Measurements from ENCODE around the gene NEU3.

DNA sequence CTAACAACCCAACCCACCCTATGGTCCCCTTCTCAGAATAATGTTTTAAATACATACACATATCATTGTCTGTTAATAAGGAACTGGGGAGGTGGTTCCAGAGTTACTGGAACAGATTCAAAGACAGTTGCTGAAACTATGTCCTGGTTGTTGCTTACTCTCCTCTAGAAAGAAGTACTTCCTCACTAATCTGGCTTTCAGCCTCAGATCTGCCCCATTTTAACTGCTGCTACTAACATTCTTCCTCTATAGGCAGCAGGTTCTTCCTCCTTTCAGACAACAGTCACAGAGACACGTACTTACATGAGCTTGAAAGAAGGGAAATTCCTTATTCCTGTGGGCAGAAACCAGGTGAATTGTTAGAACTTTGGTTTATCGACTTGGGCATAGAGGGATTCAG lies 8.1 kb upstream of the NEU3 start:
- TF ChIP-seq EZH2phosphoT487 (IDR thresholded peaks at IDR 0.05; ENCODE audit: borderline replicate concordance, low read depth, low read length): no peak
- TF ChIP-seq, protein P1, sequence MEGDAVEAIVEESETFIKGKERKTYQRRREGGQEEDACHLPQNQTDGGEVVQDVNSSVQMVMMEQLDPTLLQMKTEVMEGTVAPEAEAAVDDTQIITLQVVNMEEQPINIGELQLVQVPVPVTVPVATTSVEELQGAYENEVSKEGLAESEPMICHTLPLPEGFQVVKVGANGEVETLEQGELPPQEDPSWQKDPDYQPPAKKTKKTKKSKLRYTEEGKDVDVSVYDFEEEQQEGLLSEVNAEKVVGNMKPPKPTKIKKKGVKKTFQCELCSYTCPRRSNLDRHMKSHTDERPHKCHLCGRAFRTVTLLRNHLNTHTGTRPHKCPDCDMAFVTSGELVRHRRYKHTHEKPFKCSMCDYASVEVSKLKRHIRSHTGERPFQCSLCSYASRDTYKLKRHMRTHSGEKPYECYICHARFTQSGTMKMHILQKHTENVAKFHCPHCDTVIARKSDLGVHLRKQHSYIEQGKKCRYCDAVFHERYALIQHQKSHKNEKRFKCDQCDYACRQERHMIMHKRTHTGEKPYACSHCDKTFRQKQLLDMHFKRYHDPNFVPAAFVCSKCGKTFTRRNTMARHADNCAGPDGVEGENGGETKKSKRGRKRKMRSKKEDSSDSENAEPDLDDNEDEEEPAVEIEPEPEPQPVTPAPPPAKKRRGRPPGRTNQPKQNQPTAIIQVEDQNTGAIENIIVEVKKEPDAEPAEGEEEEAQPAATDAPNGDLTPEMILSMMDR (conservative IDR thresholded peaks at IDR 0.05; ENCODE audit: low read length): no peak

All from OCI-LY7 (cell line).